Measurements from ENCODE around the gene RNF180.

DNA sequence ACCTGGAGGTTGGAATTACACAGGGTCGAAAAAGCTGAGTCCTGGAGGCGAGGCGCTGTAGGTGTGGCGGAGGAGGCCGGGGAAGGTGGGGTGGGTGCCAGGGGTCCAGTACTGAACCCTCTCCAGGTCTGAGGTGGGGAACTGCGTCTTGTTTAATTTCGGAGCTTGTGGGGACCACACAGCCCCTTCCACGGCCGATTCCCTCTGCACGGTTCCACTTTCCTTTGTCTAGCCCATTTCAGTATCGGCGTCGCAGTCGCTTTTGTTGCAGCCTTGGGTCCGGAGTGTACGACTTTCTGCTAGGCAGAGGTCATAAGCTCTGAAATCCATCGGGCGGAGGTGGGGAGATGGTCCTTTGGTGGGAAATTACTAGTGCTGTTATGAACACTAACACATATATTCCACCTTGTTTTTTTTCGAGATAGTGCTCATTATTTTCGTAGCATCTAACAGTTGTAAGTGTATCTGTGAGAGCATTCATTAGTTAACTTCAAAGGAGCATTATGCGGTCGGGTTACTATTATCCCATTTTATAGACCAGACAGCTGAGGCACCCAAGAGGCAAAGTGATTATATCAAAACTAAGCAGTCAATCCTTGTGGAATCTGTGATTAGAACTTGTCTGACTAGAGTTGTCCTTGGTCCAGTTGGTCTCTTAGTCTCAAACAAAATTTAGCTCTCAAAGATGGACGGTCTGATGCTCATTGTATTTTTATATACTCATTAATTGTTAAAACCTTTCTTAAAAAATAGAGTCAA is 737 bp downstream of the RNF180 start:
- TF ChIP-seq EZH2 (IDR thresholded peaks at IDR 0.05; ENCODE audit: low read length, unreplicated experiment) (no peak), EZH2phosphoT487 (IDR thresholded peaks at IDR 0.05; ENCODE audit: borderline replicate concordance, low read length) (no peak)
- TF ChIP-seq, protein P1, sequence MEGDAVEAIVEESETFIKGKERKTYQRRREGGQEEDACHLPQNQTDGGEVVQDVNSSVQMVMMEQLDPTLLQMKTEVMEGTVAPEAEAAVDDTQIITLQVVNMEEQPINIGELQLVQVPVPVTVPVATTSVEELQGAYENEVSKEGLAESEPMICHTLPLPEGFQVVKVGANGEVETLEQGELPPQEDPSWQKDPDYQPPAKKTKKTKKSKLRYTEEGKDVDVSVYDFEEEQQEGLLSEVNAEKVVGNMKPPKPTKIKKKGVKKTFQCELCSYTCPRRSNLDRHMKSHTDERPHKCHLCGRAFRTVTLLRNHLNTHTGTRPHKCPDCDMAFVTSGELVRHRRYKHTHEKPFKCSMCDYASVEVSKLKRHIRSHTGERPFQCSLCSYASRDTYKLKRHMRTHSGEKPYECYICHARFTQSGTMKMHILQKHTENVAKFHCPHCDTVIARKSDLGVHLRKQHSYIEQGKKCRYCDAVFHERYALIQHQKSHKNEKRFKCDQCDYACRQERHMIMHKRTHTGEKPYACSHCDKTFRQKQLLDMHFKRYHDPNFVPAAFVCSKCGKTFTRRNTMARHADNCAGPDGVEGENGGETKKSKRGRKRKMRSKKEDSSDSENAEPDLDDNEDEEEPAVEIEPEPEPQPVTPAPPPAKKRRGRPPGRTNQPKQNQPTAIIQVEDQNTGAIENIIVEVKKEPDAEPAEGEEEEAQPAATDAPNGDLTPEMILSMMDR (conservative IDR thresholded peaks at IDR 0.05; ENCODE audit: low read depth, low read length), result no peak

Measured in PC-3 (cell line).